Islet of Langerhans (tissue), 1 donor: Measurements from ENCODE around the gene ACO2.
A peak's percentile ranks its signal among the peaks of the same experiment; 100 is the strongest.
"Not testable (repeated sequence)": the region's sequence is repeated elsewhere in the genome, so short reads cannot be mapped to it uniquely, and the experiment has no call there.

ENCODE experiments used
- FAIRE-seq: peaks from one replicate; lab custom pipeline; 2011; peaks lifted over from hg19 to GRCh38; lab: Jason Lieb, UNC

Gene ACO2

DNA sequence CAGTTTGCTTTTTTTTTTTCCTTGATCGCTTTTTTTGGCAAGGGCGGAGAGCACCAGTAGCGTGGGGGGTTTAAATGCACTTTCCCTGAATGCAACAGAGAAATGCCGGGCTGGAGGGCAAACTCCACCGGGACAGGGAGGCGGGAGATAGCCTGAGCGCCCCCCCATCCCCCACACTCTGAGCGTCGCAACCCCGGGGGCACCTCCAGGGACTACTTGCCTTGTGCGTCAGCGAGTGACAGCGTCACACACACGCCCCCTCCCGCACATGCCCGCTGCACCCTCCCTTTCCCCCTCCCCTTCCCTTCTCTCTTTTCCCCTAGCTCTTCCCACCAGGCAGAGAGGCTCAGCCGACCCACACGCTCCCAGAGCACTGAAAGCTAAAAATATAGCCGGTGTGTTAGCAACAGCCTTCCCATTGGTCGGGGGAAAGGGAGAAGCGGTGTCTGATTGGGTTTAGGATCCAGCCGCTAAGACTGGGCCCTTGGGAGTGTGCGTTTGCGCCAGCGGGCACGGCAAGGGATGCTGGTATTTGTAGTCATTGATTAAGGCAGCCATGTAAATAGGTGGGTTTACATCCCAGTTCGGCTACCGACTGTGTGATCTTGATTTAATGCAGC, 20.6 kb upstream of the ACO2 start:
- FAIRE-seq, result peak; percentile 96

DNA sequence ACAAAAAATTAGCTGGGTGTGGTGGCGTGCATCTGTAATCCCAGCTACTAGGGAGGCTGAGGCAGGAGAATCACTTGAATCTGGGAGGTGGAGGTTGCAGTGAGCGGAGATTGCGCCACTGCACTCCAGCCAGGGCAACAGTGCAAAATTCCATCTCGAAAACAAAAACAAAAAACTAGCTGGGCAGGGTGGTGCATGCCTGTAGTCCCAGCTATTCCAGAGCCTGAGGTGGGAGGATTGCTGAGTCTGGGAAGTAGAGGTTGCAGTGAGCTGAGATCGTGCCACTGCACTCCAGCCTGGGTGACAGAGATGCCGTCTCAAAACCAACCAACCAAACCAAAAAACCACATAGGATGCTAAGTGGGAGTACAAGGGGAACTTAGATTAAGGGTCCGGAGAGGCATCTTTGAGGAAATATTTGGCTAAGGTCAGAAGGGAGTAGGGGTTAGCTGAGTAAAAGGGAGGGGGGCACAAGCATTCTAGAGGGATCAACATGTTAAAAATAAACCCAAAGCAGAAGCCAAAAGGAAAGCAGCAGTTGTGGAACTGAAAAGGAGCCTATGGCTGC, 10.7 kb upstream of the ACO2 start:
- FAIRE-seq, result no peak

DNA sequence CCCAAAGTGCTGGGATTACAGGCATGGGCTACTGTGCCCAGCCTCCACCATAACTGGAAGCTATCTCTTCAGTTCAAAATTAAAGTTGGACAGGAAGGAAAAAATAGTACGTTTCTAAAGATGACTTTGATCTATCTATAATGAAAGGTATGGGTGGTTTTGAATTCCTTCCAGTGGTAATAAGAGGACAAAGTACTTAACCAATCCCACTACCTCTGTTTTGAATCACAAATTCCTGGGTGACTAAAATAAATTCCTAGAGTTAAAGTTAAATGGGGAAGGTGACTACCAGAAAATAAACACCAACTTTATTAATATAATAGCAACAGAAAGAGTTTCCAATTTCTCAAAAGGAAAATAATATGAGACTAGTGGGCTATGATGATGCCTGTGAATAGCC, 9.5 kb upstream of the ACO2 start:
- FAIRE-seq, result no peak

DNA sequence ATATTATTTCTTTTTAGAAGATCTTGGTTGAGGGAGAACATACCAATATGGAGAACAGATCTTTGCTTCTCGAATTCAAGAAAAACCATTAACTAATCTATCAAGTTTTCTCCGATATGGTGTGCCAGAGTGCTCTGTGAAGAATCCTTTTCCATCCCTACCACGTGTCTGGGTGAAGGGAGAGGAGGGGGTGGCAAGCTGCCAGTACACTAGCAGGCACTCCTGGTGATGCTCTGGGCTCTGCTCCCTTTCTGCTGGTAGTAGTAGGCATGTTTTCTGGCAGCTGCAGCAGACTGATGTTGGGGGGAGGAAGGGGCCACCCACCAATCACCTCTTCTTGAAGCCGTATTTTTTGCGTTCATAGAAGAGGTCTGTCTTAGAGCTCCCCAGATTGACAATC, 8.8 kb upstream of the ACO2 start:
- FAIRE-seq, result not testable (repeated sequence)

DNA sequence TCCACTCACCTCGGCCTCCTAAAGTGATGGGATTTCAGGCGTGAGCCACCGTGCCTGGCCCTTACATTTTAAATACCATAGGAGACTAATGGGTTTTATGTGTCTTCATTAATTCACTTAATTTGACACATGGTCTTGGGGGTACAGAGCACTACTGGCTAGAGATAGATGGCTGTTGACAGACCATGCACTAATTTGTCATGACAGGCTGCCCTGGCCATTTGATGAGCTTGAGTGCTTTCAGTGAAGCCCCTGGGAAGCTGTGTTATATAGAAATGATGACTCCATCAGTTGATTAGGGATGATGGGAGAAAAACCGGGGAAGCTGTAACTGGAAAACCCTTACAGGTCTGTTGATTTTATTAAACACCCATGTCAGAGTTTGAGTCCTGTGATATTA, 7.0 kb upstream of the ACO2 start:
- FAIRE-seq, result no peak

DNA sequence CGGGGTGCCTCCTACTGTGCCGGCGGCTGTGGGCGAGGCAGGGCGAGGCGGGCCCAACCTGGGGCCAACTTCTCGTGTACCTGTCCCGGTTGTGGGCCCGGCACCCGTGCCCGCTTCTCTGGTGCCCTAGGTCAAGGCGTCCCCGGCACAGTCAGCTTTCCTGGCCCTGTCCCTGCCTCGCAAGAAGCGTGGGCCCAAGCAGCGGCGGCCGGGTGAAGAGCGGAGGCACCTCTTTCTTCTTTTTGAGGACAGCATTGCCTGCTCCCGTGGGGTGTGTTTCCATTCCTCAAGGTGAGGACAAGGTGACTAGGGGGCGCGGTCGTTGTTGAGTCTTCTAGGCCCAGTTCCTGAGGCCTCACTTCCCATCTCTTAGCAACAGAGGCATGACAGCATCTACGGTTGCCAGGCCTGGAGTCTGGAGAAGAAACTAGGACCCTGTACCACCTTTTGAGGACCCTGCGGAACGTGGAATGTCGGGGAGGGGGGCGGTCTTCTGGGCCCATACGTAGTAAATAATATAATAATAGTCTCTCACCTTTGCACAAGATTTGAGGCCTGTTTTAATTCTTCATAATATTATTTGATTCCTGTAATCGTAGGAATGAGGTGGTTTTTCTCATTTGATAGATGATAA, 418 bp downstream of the ACO2 start:
- FAIRE-seq, result no peak

DNA sequence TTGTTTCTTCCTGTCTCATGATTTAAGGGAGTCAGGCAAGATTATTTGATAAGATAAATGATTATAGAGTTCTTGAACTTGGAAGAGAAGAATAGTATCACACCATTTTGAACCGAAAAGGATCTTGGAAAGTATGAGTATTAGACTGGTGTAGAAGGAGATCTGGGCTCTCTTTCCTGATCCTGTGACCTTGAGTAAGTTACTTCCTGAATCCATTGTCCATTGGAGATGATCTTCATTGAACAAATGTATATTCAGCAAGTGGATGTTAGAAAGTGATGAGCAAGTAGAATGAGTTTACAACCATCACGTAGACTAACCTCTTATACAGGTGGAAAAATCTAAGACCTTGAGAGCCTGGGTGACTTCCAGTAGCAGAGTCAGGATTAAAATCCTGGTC, 2.0 kb downstream of the ACO2 start:
- no peak for FAIRE-seq

DNA sequence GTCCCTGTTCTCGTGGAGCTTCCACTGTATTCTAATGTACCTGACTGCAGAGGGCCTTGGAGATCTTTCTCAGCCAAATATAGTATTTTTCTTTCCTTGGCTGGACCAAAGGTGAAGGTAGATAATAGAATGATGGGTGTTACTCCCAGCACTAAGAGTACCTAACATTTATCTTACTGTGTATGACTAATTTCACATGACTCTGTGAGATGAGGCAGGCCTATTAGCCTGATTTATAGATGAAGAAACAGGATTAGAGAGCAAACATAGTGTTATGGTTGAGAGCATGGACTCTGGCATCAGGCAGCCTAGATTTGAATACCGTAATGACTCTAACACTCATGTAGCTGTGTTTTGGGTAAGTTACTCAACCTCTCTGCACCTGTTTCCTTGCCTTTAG, 2.7 kb downstream of the ACO2 start:
- no peak for FAIRE-seq

DNA sequence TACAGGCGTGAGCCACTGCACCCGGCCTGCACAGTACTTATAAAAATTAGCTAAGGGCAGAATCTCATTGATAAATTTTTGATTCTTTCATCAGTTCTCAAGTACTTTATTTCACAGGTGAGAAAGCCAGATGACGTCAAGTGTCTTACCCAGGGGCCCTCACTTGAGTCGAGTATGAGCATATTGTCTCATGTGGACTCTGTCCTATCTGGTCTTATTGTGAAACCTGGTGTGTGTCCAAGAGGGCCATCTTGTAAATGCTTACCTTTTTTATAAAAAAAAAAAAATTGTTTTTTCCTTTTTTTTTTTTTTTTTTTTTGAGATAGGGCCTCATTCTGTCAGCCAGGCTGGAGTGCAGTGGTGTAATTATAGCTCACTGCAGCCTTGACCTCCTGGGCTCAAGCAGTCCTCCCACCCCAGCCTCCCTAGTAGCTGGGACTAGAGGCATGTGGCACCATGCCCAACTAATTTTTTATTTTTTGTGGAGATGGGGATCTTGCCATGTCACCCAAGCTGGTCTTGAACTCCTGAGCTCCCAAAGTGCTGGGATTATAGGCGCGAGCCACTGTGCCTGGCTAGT, 6.0 kb downstream of the ACO2 start:
- no peak for FAIRE-seq

DNA sequence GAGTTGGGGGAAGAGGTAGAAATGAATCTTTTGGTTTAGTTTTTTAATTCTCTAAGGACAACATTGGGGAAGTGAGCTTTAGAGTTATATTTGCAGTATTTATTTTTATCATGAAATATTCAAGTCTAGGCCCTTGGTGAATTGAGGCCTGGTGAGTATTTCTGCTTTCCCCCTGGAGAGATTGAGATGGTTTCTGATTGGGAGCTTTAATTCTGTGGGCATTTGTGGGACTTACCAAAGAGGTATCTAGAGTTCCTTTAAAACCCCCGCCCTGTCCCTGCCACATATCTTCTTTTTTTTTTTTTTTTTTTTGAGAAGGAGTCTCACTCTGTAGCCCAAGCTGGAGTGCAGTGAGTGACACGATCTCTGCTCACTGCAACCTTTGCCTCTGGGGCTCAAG, 9.6 kb downstream of the ACO2 start:
- no peak for FAIRE-seq

DNA sequence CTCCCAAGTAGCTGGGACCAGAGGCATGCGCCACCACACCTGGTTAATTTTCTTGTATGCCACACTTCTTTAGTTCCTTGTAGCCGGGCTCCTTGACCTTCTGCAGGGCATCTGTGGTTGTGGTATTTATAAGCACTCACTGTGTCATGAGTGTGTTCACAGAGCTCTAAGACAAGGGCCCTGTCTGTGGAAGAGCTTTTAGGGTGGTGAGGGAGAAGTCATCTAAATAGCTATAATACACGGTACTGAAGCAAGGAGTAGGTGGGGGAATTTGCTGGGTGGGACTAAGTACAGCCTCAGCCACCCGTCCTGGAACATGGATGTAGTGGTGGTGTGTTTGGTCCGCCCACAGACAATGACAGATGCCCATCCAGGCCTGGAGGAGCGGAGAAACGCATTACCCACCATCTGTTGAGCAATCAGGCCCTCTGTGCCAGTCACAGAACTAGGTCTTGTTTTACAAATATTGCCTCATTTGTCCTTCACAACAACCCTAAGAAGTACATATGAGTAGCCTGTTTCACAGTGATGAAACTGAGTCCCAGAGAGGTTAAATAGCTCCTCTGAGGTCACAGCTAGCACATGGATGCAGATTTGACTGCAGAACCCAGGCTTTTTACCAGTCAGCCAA, 10.1 kb downstream of the ACO2 start:
- FAIRE-seq, result no peak

DNA sequence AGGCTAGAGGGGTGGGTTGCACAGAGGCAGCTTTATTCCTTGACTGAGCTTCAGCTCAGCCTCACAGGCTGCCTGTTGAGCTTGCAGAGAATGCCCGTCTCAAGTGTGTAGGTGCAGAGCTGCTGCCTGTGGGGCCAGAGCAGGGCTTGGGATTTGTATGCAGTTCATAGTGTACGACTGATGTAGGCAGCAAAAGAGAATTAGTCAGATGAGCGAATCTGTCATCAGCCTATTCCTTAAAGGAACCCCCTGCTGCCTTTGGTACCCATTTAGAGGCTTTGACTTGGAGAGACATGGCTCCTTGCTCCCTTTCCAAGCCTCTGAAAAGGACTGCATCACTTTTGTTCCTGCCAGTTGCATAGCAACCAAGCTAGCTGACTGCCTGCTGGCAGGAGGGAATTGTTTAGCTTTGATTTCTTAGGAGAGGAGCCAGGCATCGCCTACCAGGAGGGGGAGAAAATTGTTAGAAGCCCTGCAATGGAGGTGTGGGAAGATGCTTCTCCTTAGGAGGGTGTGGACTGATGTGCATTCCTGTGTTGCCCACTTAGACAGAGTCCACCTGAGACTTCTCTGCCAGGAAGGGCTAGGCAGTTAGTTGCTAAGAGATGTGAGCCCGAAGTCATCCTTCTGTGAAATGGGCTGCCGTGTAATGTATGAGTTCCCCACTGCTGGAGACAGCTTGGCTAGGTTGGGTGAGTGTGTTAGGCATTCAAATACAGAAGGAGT, 10.9 kb downstream of the ACO2 start:
- no peak for FAIRE-seq

DNA sequence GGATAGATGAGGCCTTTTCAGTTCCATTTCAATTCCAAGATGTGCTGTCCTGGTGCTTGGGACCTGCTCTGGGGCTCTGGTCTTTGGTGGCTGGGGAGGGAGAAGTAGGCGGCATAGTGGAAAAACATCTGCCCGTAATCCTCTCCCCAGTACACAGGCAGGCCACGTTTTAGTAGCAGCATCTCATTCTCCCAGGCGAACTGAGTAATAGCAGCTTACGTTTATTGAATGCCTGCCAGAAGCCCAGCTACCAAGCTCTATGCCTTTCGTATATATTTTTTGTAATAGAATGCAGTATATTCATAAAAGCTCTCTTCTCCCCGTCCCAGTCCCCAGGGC, 11.4 kb downstream of the ACO2 start:
- FAIRE-seq, result no peak

DNA sequence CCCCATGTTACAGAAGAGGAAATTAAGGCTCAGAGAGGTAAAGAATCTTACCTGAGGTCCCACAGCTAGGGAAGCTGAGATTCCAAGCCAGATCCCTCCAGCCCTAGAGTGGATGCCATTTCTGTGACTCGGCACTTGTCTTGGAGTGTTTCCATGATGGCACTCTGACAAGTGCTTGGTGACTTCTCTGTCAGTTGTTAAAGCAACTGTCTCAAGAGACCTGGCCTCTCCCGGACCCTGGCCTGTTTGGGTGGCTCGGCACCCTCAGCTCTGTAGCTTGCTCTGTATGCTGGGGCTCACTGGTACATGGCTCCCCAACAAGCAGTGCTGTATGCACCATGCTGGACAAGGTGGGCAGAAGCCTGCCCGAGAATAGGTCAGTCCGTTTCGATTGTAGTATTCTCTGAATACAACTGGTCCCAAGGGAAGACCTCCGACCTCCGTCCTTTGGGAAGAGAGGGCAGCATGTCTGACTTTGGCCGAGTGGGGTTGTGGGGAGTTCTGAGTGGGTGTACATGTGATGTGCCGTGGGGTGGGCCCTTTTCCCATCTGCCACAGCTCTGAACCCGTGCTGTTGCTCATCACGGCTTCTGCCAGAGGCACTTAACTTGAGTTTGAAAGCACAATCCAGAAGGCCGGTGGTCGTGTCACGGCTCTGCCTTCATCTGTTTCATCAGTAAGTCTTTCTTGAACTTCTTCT, 12.4 kb downstream of the ACO2 start:
- FAIRE-seq, result no peak

DNA sequence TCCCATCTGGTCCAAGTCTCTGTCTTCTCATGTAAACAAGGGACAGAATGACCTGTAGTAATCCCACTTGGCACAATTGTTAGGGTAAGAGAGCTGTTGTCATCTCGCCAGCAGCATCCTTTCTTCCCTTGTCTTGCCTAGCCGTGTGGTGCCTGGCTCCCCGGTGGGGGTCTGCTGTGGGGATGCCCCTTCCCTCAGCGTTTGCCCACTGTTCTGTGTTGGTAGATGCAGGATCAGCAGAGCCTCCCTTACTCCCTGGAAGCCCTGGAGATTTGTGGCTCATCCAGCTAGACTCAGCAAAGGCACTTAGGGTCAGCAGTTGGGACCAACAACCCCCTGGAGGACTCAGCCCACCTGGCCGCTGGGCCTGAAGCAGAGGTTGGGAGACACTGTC, 13.0 kb downstream of the ACO2 start:
- no peak for FAIRE-seq

DNA sequence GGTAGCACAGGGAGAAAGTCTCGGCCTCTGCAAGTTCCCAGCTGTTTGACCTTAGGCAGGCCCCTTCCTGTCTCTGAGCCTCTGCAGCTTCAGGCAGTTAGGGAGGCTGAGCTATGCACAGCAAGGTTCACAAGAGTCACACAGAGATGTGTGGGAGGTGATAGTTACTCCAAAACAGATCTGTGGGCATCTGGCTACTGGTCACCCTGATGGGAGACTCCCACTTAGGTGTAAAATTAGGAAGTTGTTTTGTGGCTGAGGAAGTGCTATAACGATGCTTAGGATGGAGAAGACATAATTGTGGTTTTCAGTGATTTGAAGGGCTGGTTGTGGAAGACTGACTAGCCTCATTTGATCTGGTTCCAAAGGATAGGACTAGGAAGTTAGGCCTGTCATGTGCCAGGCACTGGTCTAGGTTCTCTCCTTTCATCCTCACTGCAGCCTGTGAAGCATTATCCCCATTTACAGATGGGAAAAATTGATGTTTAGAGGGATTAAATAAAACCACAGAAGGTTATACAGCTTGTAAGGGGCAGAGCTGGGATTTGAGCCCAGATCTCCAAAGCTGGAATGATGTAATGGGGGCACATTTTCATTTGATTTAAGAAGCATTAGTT, 13.5 kb downstream of the ACO2 start:
- FAIRE-seq, result no peak

DNA sequence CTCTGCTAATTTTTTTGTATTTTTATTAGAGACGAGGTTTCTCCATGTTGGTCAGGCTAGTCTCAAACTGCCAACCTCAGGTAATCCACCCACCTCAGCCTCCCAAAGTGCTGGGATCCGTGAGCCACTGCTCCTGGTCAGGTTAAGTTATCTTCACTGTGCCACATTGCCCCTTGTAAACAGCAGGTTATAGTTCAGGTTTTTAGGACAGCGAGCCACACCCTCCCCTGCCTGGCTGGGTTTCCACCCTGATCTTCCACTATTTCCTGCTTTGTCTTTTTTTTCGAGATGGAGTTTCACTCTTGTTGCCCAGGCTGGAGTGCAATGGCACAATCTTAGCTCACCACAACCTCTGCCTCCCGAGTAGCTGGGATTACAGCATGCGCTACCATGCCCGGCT, 16.1 kb downstream of the ACO2 start:
- no peak for FAIRE-seq

DNA sequence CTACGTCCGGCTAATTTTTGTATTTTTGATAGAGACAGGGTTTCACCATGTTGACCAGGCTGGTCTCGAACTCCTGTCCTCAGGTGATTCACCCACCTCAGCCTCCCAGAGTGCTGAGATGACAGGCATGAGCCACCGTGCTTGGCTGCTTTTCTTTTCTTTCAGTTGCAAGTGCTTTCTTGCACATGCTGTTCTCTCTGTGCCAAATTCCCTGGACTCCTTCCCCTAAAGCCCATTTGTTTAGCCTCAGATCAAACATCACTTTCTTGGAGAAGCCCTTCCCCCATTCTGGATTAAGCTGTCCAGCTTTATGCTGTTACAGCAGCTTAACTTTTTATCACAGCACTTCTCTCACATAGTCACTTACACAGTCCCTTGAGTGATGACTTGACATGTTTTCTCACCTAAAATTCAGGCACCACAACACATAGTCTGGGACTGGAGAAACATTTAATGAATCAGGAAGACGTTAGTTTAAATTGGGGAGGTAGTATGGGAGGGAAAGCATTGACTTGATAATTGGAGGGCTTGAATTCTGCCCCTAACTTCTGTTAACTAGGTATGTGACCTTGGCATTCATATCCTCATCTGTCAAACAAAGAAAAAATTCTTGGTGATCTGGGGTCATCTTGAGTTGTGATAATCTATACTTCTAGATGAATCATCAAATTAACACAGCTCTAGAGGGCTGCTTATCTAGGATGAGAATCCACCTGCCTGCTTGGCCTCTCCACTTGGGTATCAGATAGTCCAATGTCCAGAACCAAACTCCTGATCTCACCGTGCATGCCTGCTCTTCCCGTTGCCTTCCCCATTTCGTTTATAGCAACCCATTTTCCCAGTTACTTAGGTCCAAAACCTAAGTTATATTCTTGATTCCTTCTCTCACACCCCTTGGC, 18.4 kb downstream of the ACO2 start:
- FAIRE-seq, result no peak

DNA sequence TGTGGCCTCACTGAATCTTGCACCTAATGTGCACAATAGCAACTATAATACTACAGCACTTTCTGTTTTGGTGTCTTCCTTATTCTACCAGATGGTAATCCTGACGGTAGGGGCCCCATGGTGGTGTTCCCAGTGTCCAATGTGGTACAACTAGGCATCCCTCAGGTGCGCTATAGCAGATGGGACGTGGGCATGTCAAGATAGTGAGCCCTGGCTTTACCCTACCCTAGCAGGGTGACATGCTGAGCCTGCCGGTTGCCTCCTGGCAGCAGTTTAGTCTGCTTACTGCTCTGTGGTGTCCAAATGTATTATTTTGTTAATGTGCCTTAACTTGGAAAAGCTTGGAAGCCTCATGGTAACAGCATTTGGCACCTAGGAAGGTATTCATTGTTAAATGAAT, 19.2 kb downstream of the ACO2 start:
- no peak for FAIRE-seq

DNA sequence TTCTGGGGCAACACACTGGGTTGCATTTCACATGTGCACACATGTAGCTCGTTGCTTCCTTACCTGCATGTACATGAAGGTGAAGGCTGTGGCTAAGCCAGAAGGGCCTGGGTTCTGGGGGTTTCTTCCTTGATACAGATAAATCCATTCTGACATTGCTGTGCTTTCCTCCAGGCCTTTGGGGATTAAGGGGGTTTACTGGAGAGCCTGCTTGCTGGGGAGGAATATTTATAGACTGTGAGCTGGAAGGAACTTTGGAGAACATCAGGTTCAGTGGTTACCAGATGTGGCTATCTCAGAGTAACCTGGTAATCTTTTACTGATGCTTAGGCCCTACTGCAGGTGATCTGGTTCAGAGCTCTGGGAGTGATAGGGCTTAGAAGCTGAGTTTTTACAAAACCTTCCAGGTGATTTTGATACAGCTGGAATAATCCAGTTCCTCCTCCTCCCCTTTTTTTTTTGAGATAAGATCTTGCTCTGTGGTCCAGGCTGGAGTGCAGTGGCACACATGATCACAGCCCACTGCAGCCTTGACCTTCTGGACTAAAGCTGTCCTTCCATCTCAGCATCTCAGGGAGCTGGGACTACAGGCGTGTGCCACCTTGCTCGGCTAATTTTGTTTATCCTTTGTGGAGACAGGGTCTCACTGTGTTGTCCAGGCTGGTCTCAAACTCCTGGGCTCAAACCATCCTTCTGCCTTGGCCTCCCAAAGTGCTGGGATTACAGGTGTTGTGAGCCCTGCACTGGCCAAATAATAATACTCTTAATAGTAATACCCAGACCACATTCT, 19.9 kb downstream of the ACO2 start:
- FAIRE-seq, result no peak
